NCI-H128 (cell line): ENCODE measurements around the gene SF3B6.

Experiments
- DNase-seq: peaks from one replicate; lab custom pipeline; 2025; ENCODE audit not compliant: unreplicated experiment; lab: John Stamatoyannopoulos, UW

Gene SF3B6

DNA sequence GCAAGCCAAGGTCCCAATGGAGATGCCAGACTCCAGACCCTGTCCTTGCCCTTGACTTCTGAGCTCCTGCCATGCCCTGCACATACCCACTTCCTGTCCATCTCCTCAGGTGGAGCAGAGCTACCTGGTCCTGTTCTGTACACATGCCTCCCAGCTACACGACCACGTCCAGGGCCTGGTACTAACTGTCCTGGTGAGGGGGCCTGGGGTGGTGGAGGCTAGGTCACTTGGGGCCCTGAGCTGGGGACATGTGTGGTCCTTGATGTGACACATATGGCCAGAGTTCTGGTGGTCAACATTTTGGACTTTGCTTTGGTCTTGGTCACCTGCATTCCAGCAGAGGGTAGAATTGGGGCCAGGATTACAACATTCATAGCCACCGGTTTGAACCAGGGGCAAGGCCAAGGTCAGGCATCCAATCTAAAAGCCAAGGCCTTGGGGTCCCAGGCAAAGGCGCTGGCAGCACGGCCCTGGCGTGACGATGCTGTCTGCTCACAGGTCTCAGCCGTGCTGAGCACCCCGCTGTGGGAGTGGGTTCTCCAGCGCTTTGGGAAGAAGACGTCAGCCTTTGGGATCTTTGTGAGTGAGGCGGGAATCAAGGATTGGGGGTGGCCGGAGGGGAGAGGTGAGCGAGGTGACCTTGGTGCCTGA is 53.7 kb downstream of the SF3B6 start:
- DNase-seq, result no peak

DNA sequence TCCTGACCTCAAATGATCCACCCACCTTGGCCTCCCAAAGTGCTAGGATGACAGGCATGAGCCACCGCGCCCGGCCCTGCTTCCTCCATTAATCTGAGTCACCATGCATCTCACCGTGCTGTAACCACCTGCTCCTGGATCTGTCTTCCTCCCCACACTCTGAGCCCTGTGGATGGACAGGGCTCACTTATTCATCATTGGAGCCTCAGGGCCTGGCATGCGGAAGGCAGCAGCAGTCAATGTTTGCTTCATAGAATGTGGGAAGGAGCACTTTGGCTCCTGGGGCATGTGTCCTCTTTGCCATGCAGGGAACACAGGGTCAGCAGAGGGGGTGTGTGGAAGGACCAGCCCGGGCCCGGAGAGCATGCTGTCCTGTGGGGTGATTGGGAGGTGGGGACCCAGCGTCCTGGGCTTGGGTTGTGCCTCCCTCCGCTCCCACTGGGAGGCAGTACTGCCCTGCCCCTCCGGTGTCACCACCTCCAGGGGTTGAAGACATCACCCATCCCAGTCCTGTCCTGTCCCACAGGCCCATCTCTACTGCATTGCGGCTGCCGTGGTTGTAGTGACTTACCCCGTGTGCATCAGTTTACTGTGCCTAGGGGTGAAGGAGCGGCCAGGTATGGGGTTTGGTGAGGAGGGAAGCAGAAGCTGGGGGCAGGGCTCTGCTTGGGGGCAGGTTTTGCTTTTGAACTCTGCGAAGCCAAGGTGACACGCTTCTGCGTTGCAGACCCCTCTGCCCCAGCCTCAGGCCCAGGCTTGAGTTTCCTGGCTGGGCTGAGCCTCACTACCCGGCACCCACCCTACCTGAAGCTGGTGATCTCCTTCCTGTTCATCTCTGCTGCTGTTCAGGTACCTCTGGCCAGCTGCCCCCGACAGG is 54.8 kb downstream of the SF3B6 start:
- no peak for DNase-seq

DNA sequence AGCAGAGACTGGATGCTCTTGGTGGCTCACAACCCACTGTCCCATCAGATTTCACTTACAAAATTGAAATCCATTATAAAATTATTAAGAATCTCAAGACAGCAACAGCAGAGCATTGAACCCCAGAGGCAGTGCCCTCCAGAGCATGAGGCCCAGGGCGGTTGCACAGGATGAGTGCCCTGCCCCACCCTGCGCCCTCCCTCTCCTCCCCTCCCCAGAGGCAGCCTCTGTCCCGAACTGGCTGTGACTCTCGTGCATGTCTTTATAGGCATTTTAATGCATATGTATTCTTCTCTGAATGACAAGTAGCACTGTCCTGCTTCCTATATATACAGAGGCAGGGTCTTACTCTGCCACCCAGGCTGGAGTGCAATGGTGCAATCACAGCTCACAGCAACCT is 55.9 kb downstream of the SF3B6 start:
- no peak for DNase-seq

- no peak for DNase-seq
Measured at GRCh38 chr2:24019729-24020128, 56.4 kb downstream of the SF3B6 start.

- DNase-seq, result no peak
Measured at GRCh38 chr2:24018241-24018640, 57.9 kb downstream of the SF3B6 start.

DNA sequence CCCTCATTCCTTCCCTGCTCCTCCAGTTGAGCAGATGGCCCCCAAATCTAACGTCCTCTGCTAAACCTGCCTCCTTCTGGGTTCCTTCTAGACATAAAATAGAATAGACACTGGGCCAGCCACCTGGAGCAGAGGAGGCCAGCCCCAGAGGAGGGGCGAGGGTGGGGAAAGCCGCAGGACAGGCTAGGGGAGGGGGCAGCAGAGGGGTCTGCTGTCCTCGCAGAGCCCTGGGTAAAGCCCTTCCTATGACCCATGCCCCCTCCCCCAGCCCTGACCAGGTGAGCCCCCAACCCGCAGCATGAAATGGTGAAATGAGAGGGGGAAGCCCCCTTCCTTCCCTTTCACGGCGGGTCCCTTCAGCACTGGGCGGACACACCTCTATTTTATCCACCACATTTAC is 58.4 kb downstream of the SF3B6 start:
- DNase-seq, result no peak
